ENCODE results near the gene PBX4.
A peak's percentile ranks its signal among the peaks of the same experiment; 100 is the strongest.

The PBX4 gene

GRCh38 chr19:19529783-19530422, 88.6 kb downstream of the PBX4 start:
- no peaks in the 10 kb centered on the region for H3K27me3 ChIP-seq (ENCODE audit: insufficient read depth, poor library complexity, severe bottlenecking)
- no peak overlapping the region for H3K27ac ChIP-seq (replicated peaks)
- no peak for TF ChIP-seq SPI1 (IDR thresholded peaks at IDR 0.05; ENCODE audit: borderline replicate concordance, low read depth)
- TF ChIP-seq POLR2AphosphoS5 (IDR thresholded peaks at IDR 0.05; ENCODE audit: low read depth) = no peak
- TF ChIP-seq REST (IDR thresholded peaks at IDR 0.05; ENCODE audit: insufficient replicate concordance, low read depth) = no peak
- no peak for TF ChIP-seq GABPA (IDR thresholded peaks at IDR 0.05; ENCODE audit: low read depth)
- no peak for TF ChIP-seq CTCF (IDR thresholded peaks at IDR 0.05; ENCODE audit: insufficient read depth, low read length)
- DNase-seq (ENCODE audit: low read depth in 1 of 2, low spot score in 1 of 2) = no peak
- H3K4me3 ChIP-seq (replicated peaks; ENCODE audit: insufficient read depth, low read length) = no peak overlapping the region

GRCh38 chr19:19528721-19529490, 89.6 kb downstream of the PBX4 start, which contains the start of gene YJEFN3:
Gene YJEFN3, plus strand, starts transcription at chr19:19528911. Its CDS starts 22 bp downstream, at chr19:19528933.
- TF ChIP-seq CTCF (IDR thresholded peaks at IDR 0.05; ENCODE audit: insufficient read depth, low read length) = no peak
- TF ChIP-seq POLR2AphosphoS5 (IDR thresholded peaks at IDR 0.05; ENCODE audit: low read depth) = no peak
- no peak for TF ChIP-seq REST (IDR thresholded peaks at IDR 0.05; ENCODE audit: insufficient replicate concordance, low read depth)
- TF ChIP-seq GABPA (IDR thresholded peaks at IDR 0.05; ENCODE audit: low read depth) = no peak
- TF ChIP-seq SPI1 (IDR thresholded peaks at IDR 0.05; ENCODE audit: borderline replicate concordance, low read depth) = no peak
- Histone ChIP-seq H3K27ac (replicated peaks) (no peak within 1 kb of the TSS), H3K4me3 (replicated peaks; ENCODE audit: insufficient read depth, low read length) (no peak within 1 kb of the TSS), H3K27me3 (ENCODE audit: insufficient read depth, poor library complexity, severe bottlenecking) (no peaks in the 10 kb centered on the region)
- DNase-seq (ENCODE audit: low read depth in 1 of 2, low spot score in 1 of 2) = no peak

DNA sequence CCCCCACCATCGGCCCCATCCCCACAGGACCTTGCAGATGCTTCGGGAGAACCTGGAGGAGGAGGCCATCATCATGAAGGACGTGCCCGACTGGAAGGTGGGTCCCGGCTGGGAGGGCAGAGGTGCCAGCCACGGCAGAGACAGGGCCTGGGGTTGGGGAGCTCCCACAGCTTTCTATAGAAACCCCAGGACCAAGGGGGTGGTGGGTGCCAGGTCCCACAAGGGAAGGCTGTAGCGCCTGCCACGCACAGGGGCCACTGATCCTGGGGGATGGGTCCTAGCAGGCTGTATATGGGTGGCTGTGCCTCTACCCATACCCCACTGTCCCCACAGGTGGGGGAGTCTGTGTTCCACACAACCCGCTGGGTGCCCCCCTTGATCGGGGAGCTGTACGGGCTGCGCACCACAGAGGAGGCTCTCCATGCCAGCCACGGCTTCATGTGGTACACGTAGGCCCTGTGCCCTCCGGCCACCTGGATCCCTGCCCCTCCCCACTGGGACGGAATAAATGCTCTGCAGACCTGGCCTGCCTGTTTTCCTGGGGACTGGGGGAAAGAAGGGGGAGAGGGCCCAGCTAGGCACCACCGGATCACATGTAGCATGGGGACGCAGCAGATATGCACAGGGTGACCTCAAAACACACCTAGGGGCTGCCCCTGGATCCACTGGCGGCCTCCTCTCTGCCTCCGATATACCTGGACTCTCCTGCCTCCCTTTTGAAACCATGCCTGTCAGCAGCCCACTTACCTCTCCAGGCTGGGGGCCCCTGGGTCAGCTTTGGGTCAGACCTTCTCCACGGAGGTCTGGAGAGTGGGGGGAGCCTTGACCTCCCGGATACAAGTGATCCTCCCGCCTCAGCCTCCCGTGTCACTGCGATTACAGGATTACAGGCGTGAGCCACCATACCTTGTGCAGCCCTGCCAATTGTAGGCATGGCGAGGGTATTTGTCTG, 90.5 kb downstream of the PBX4 start:
- Histone ChIP-seq H3K4me3 (replicated peaks; ENCODE audit: insufficient read depth, low read length) (no peak overlapping the region), H3K27ac (replicated peaks) (no peak overlapping the region), H3K27me3 (ENCODE audit: insufficient read depth, poor library complexity, severe bottlenecking) (no peaks in the 10 kb centered on the region)
- TF ChIP-seq POLR2AphosphoS5 (IDR thresholded peaks at IDR 0.05; ENCODE audit: low read depth) = peak; percentile 18; the same call in 1 of the 2 replicates
- TF ChIP-seq REST (IDR thresholded peaks at IDR 0.05; ENCODE audit: insufficient replicate concordance, low read depth) = no peak
- DNase-seq (ENCODE audit: low read depth in 1 of 2, low spot score in 1 of 2) = no peak
